PC-9 (cell line): ENCODE results near the gene RAP1B. TPM values are rescaled to one million over a fixed set of nuclear protein-coding genes. Genes with fewer than 3 reads are reported as not detected.
A peak's percentile ranks its signal among the peaks of the same experiment; 100 is the strongest.

Experiments used
- BruUV-seq: library from RNA; stranded (reverse); fragments of 400-500 nt; replicated peaks from 2 replicates; lab custom pipeline; 2021; lab: Mats Ljungman, UMichigan
- CTCF ChIA-PET: fragments of 300-600 bp; sonication (Branson Sonifier 250); formaldehyde crosslinking; loops from one replicate; lab custom pipeline; 2022; ENCODE audit warnings: antibody characterized with exemption; lab: Charles Lee
- POLR2A ChIA-PET: fragments of 300-600 bp; sonication (Branson Sonifier 250); formaldehyde crosslinking; loops from one replicate; lab custom pipeline; 2022; ENCODE audit warnings: antibody characterized with exemption; ENCODE audit not compliant: unreplicated experiment; lab: Charles Lee
- DNase-seq, 2 experiments: peaks; one replicate each; pipeline versions ENCODE4 v3.0.0 to v3.0.0-alpha.2; 2015 to 2022; ENCODE audit warnings: mixed read lengths in 1 of 2
- H2AFZ ChIP-seq: fragments of 200-600 bp; sonication (generic); 2 replicates; pipeline ENCODE4 v1.8.1; 2017; ENCODE audit warnings: antibody characterized with exemption
- H3F3A ChIP-seq: fragments of 200-600 bp; sonication (generic); 2 replicates; pipeline ENCODE4 v1.8.1; 2017; ENCODE audit warnings: antibody characterized with exemption, mild to moderate bottlenecking, low read depth; ENCODE audit not compliant: insufficient read depth
- H3K27ac ChIP-seq: fragments of 200-600 bp; sonication (generic); 2 replicates; pipeline ENCODE4 v1.6.1; 2016; ENCODE audit warnings: mixed run types
- H3K27me3 ChIP-seq: fragments of 200-600 bp; sonication (generic); 2 replicates; pipeline ENCODE4 v1.6.1; 2016; ENCODE audit warnings: low read depth, mixed run types; ENCODE audit not compliant: insufficient read depth
- H3K36me3 ChIP-seq: fragments of 200-600 bp; sonication (generic); 2 replicates; pipeline ENCODE4 v1.6.1; 2016; ENCODE audit warnings: low read depth, mixed run types
- H3K4me1 ChIP-seq: fragments of 200-600 bp; sonication (generic); replicated peaks from 2 replicates; pipeline ENCODE4 v1.6.1; 2016; ENCODE audit warnings: mixed run types; ENCODE audit not compliant: insufficient read depth
- H3K4me2 ChIP-seq: fragments of 200-600 bp; sonication (generic); 2 replicates; pipeline ENCODE4 v1.6.1; 2017; ENCODE audit warnings: mixed run types
- H3K4me3 ChIP-seq: fragments of 200-600 bp; sonication (generic); 2 replicates; pipeline ENCODE4 v1.6.1; 2016; ENCODE audit warnings: mixed run types
- H3K79me2 ChIP-seq: fragments of 200-600 bp; sonication (generic); 2 replicates; pipeline ENCODE4 v1.6.1; 2017; ENCODE audit warnings: low read depth, mixed run types
- H3K9me2 ChIP-seq: fragments of 200-600 bp; sonication (generic); 2 replicates; pipeline ENCODE4 v1.8.1; 2017; ENCODE audit warnings: mild to moderate bottlenecking; ENCODE audit not compliant: insufficient read depth
- H3K9me3 ChIP-seq: fragments of 200-600 bp; sonication (generic); 2 replicates; pipeline ENCODE4 v1.8.1; 2016; ENCODE audit warnings: low read depth; ENCODE audit not compliant: insufficient read depth
- H4K20me1 ChIP-seq: fragments of 200-600 bp; sonication (generic); 2 replicates; pipeline ENCODE4 v1.8.1; 2017; ENCODE audit not compliant: insufficient read depth
- EZH2 ChIP-seq: fragments of 200-600 bp; sonication (generic); IDR thresholded peaks from 2 replicates; pipeline ENCODE4 v1.8.0; 2017; ENCODE audit warnings: antibody characterized with exemption, low read depth
- intact Hi-C: fragments of 100-400 bp; cut with micrococcal nuclease; formaldehyde crosslinking; loops from one replicate; pipeline ENCODE4 v1.10.0; 2022; ENCODE audit not compliant: unreplicated experiment
- total RNA-seq: library from RNA; stranded (reverse); gene quantifications from 2 replicates; pipeline ENCODE4 v1.2.3, GENCODE V29; 2021
- TF ChIP-seq, protein P1 (sequence below): fragments of 200-600 bp; sonication (generic); conservative IDR thresholded peaks from 2 replicates; pipeline ENCODE4 v1.6.1; 2017; ENCODE audit warnings: mixed run types, antibody characterized with exemption, mild to moderate bottlenecking, moderate library complexity

The RAP1B gene
- total RNA-seq, 1 experiment from 2014 or later = 89.7 TPM

GRCh38 chr12:68602720-68603119, 8.0 kb upstream of the RAP1B start:
- H3K79me2 ChIP-seq = no peaks in the 10 kb centered on the region
- H3K4me3 ChIP-seq = no peak overlapping the region
- intact Hi-C loops = no loop called here
- H3K36me3 ChIP-seq = no peaks in the 10 kb centered on the region
- H3F3A ChIP-seq = no peaks in the 10 kb centered on the region
- no peaks in the 10 kb centered on the region for H3K9me2 ChIP-seq
- TF ChIP-seq EZH2 = no peak
- TF ChIP-seq, protein P1, sequence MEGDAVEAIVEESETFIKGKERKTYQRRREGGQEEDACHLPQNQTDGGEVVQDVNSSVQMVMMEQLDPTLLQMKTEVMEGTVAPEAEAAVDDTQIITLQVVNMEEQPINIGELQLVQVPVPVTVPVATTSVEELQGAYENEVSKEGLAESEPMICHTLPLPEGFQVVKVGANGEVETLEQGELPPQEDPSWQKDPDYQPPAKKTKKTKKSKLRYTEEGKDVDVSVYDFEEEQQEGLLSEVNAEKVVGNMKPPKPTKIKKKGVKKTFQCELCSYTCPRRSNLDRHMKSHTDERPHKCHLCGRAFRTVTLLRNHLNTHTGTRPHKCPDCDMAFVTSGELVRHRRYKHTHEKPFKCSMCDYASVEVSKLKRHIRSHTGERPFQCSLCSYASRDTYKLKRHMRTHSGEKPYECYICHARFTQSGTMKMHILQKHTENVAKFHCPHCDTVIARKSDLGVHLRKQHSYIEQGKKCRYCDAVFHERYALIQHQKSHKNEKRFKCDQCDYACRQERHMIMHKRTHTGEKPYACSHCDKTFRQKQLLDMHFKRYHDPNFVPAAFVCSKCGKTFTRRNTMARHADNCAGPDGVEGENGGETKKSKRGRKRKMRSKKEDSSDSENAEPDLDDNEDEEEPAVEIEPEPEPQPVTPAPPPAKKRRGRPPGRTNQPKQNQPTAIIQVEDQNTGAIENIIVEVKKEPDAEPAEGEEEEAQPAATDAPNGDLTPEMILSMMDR = no peak
- ChIA-PET CTCF (no interaction called here), POLR2A (no interaction called here)
- no peak overlapping the region for H3K27ac ChIP-seq
- no peaks in the 10 kb centered on the region for H3K27me3 ChIP-seq
- no peaks in the 10 kb centered on the region for H3K4me1 ChIP-seq
- no peaks in the 10 kb centered on the region for H4K20me1 ChIP-seq
- DNase-seq = no peak
- no peaks in the 10 kb centered on the region for H3K9me3 ChIP-seq
- H3K4me2 ChIP-seq = no peak overlapping the region
- BruUV-seq = no TSS peak
- H2AFZ ChIP-seq = no peak overlapping the region

DNA sequence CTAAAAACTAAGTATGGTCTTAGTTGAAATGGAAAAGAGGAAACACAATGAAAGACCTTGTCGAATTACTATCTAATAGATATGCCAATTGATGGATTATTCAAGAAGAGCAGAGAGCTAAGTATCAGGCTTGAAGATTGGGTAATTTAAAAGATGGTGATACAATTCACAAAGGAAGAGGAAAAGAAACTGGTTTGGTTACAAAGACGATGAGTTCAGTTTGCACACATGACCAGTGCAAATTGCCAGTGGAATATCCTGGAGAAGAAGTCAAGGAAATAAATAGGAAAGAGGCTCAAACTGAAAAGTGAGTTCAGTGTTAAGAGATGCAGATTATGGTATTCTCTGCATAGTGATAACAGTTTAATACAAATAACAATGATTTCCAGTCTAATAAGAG, 2.5 kb upstream of the RAP1B start:
- peaks cover 22% of the 10 kb centered on the region for H3K4me1 ChIP-seq
- H3K36me3 ChIP-seq = no peaks in the 10 kb centered on the region
- ChIA-PET POLR2A (interaction anchor here (0.6 kb wide), 1 partner anchor 40 kb away, joined by 4 read pairs; no protein-coding TSS in a partner anchor), CTCF (no interaction called here)
- no TSS peak for BruUV-seq
- peaks cover 6% of the 10 kb centered on the region; the same call in 1 of the 2 replicates for H4K20me1 ChIP-seq
- TF ChIP-seq, protein P1 = no peak
- TF ChIP-seq EZH2 = no peak
- no peaks in the 10 kb centered on the region for H3K27me3 ChIP-seq
- no peaks in the 10 kb centered on the region for H3K9me3 ChIP-seq
- H3K4me2 ChIP-seq = no peak overlapping the region
- H3K79me2 ChIP-seq = peaks cover 19% of the 10 kb centered on the region
- intact Hi-C loops = no loop called here
- H3K27ac ChIP-seq = no peak overlapping the region
- DNase-seq = no peak
- H3F3A ChIP-seq = peaks cover 9% of the 10 kb centered on the region
- no peak overlapping the region for H2AFZ ChIP-seq
- no peak overlapping the region for H3K4me3 ChIP-seq
- H3K9me2 ChIP-seq = no peaks in the 10 kb centered on the region

- Histone ChIP-seq H3K27ac (peak overlapping the region; percentile 60), H3K27me3 (no peaks in the 10 kb centered on the region), H4K20me1 (peaks cover 24% of the 10 kb centered on the region), H3F3A (peaks cover 9% of the 10 kb centered on the region), H3K4me3 (peak overlapping the region; percentile 97), H3K79me2 (peaks cover 37% of the 10 kb centered on the region), H3K36me3 (peaks cover 5% of the 10 kb centered on the region; the same call in 1 of the 2 replicates), H3K9me2 (no peaks in the 10 kb centered on the region), H3K9me3 (no peaks in the 10 kb centered on the region), H3K4me1 (peaks cover 25% of the 10 kb centered on the region), H3K4me2 (peak overlapping the region; percentile 89), H2AFZ (peak overlapping the region; percentile 95)
- ChIA-PET POLR2A (interaction anchor here (0.5 to 1.4 kb wide), 5 partner anchors 9 to 1831 kb away, joined by 3 to 23 read pairs (median 5); no protein-coding TSS in a partner anchor), CTCF (interaction anchor here (0.6 kb wide), 1 partner anchor 177 kb away, joined by 4 read pairs; no protein-coding TSS in a partner anchor)
- intact Hi-C loops = loop anchor here (1.0 to 5.0 kb wide), 5 partner anchors 25 to 245 kb away; partner anchors contain the start of gene NUP107
- no peak for DNase-seq
- TSS peak; percentile 100 for BruUV-seq
- TF ChIP-seq, protein P1 = no peak
- no peak for TF ChIP-seq EZH2
Measured at GRCh38 chr12:68609998-68610369, 715 bp upstream of the RAP1B start.
